Tibial nerve (tissue), 4 donors: ENCODE measurements around the gene RIMS4. TPM values are rescaled to one million over a fixed set of nuclear protein-coding genes. Genes with fewer than 3 reads are reported as not detected.
A peak's percentile ranks its signal among the peaks of the same experiment; 100 is the strongest.

Source experiments
- DNase-seq, 2 donors: peaks; one replicate each; pipeline ENCODE4 v3.0.0-alpha.2; 2019; ENCODE audit warnings: low spot score in 2 of 2
- H3K27ac ChIP-seq, 4 donors: fragments of 200-600 bp; sonication (generic) in 3 of 4; one replicate each; pipeline ENCODE4 v1.5.1; 2017 to 2019; ENCODE audit warnings: mild to moderate bottlenecking in 1 of 4
- H3K27me3 ChIP-seq, 2 donors: fragments of 200-600 bp; sonication (generic) in 1 of 2; one replicate each; pipeline versions ENCODE4 v1.5.1 to v1.6.0; 2017 to 2019
- H3K36me3 ChIP-seq, 3 donors: fragments of 200-600 bp; sonication (generic); one replicate each; pipeline ENCODE4 v1.5.1; 2018 to 2019
- H3K4me1 ChIP-seq, 4 donors: fragments of 200-600 bp; sonication (generic) in 3 of 4; one replicate each; pipeline ENCODE4 v1.5.1; 2017 to 2019
- H3K4me3 ChIP-seq, 4 donors: fragments of 200-600 bp; sonication (generic) in 3 of 4; one replicate each; pipeline ENCODE4 v1.5.1; 2017 to 2019; ENCODE audit warnings: mild to moderate bottlenecking in 1 of 4, moderate library complexity in 1 of 4
- H3K9me3 ChIP-seq, 4 donors: fragments of 200-600 bp; sonication (generic) in 3 of 4; one replicate each; pipeline ENCODE4 v1.5.1; 2017 to 2019
- CTCF ChIP-seq, 5 experiments: fragments of 200-600 bp in 3 of 5; fragments of 450-650 bp in 2 of 5; sonication (generic) in 3 of 5; IDR thresholded peaks; one replicate each; pipeline ENCODE4 v1.5.1; 2016 to 2019; ENCODE audit warnings: antibody characterized with exemption in 5 of 5, mild to moderate bottlenecking in 3 of 5, moderate library complexity in 2 of 5
- EP300 ChIP-seq, 2 donors: sonication (generic); formaldehyde crosslinking; IDR thresholded peaks; one replicate each; pipeline ENCODE4 v1.6.1; 2017; ENCODE audit warnings: antibody characterized with exemption in 2 of 2, mild to moderate bottlenecking in 1 of 2
- POLR2A ChIP-seq, 2 donors: fragments of 450-650 bp; IDR thresholded peaks; one replicate each; pipeline ENCODE4 v1.6.1; 2017; ENCODE audit warnings: antibody characterized with exemption in 2 of 2, mild to moderate bottlenecking in 2 of 2, moderate library complexity in 2 of 2
- WGBS, 2 donors: methylation state at CpG; one replicate each; pipeline ENCODE4 v1.1.5; 2018; 5-methylcytosine and 5-hydroxymethylcytosine counted together
- total RNA-seq, 4 donors: library from RNA; depleted of rRNA; stranded (reverse); fragments of >200 nt; gene quantifications; one replicate each; pipeline ENCODE4 v1.1.0, GENCODE V29; 2016

Gene RIMS4
- total RNA-seq, 4 donors from 2014 or later = 0.21 to 4.7 (median 1.7) TPM

GRCh38 chr20:44743916-44744655 is 66.3 kb downstream of the RIMS4 start:
- Histone ChIP-seq H3K36me3 (no peaks in the 10 kb centered on the region), H3K27me3 (peaks cover 0 to 3% of the 10 kb centered on the region in 2 donors), H3K4me1 (peaks cover 0 to 34% (median 9%) of the 10 kb centered on the region in 4 donors), H3K4me3 (no peak overlapping the region), H3K9me3 (no peaks in the 10 kb centered on the region), H3K27ac (no peak overlapping the region)
- whole genome bisulfite sequencing, 2 donors = 87 to 91% methylated on average over 12 of the region's 12 CpGs
- no peak for DNase-seq
- TF ChIP-seq EP300 (IDR thresholded peaks at IDR 0.05) (no peak), POLR2A (IDR thresholded peaks at IDR 0.05) (no peak), CTCF (IDR thresholded peaks at IDR 0.05) (no peak)

GRCh38 chr20:44743080-44743701 is 67.2 kb downstream of the RIMS4 start:
- WGBS, 2 donors = 64 to 76% methylated on average over 7 of the region's 7 CpGs
- no peaks in the 10 kb centered on the region for H3K36me3 ChIP-seq
- H3K27me3 ChIP-seq = peaks cover 0 to 3% of the 10 kb centered on the region in 2 donors
- H3K9me3 ChIP-seq = no peaks in the 10 kb centered on the region
- H3K4me3 ChIP-seq = no peak overlapping the region
- H3K27ac ChIP-seq = no peak overlapping the region
- TF ChIP-seq EP300 (IDR thresholded peaks at IDR 0.05) = no peak
- H3K4me1 ChIP-seq = peaks cover 0 to 39% (median 9%) of the 10 kb centered on the region in 4 donors
- no peak for DNase-seq

GRCh38 chr20:44742304-44743079 is 67.9 kb downstream of the RIMS4 start:
- Histone ChIP-seq H3K4me1 (peaks cover 0 to 38% (median 9%) of the 10 kb centered on the region in 4 donors), H3K4me3 (no peak overlapping the region), H3K27me3 (peaks cover 0 to 3% of the 10 kb centered on the region in 2 donors), H3K9me3 (no peaks in the 10 kb centered on the region), H3K27ac (no peak overlapping the region), H3K36me3 (no peaks in the 10 kb centered on the region)
- DNase-seq = no peak
- 79 to 85% methylated on average over 13 to 14 of the region's 14 CpGs for WGBS, 2 donors
- no peak for TF ChIP-seq POLR2A (IDR thresholded peaks at IDR 0.05)
- TF ChIP-seq CTCF (IDR thresholded peaks at IDR 0.05) = no peak
- no peak for TF ChIP-seq EP300 (IDR thresholded peaks at IDR 0.05)

GRCh38 chr20:44739942-44740341 is 70.4 kb downstream of the RIMS4 start:
- peaks cover 0 to 12% (median 0%) of the 10 kb centered on the region in 4 donors for H3K4me1 ChIP-seq
- TF ChIP-seq EP300 (IDR thresholded peaks at IDR 0.05) (no peak), CTCF (IDR thresholded peaks at IDR 0.05) (no peak), POLR2A (IDR thresholded peaks at IDR 0.05) (no peak)
- 44 to 66% methylated on average over 2 of the region's 2 CpGs for WGBS, 2 donors
- no peaks in the 10 kb centered on the region for H3K9me3 ChIP-seq
- DNase-seq = no peak
- H3K27ac ChIP-seq = no peak overlapping the region
- no peaks in the 10 kb centered on the region for H3K27me3 ChIP-seq
- H3K4me3 ChIP-seq = no peak overlapping the region
- H3K36me3 ChIP-seq = no peaks in the 10 kb centered on the region

GRCh38 chr20:44738813-44739477 is 71.4 kb downstream of the RIMS4 start:
- peak in 1 of 2 donors; percentile 82 for DNase-seq
- peaks cover 0 to 9% (median 0%) of the 10 kb centered on the region in 4 donors for H3K4me1 ChIP-seq
- no peak overlapping the region for H3K27ac ChIP-seq
- H3K27me3 ChIP-seq = no peaks in the 10 kb centered on the region
- no peaks in the 10 kb centered on the region for H3K9me3 ChIP-seq
- TF ChIP-seq CTCF (IDR thresholded peaks at IDR 0.05) (no peak), EP300 (IDR thresholded peaks at IDR 0.05) (no peak), POLR2A (IDR thresholded peaks at IDR 0.05) (no peak)
- H3K4me3 ChIP-seq = no peak overlapping the region
- no peaks in the 10 kb centered on the region for H3K36me3 ChIP-seq
- WGBS, 2 donors = 60 to 62% methylated on average over 7 of the region's 7 CpGs
